Measurements from ENCODE around the gene STK11.
"Not testable (repeated sequence)": the region's sequence is repeated elsewhere in the genome, so short reads cannot be mapped to it uniquely, and the experiment has no call there.

Gene STK11

GRCh38 chr19:1237027-1237659 is 31.6 kb downstream of the STK11 start:
- DNase-seq (ENCODE audit: low read depth in 2 of 2), result no peak

GRCh38 chr19:1237754-1238368 is 32.3 kb downstream of the STK11 start, which contains the start of gene CBARP:
CBARP (minus strand) TSS chr19:1238005; CDS start chr19:1236100, 1,905 bp downstream.
- no peak for DNase-seq (ENCODE audit: low read depth in 2 of 2)

- no peak for DNase-seq (ENCODE audit: low read depth in 2 of 2)
These were observed 33.1 kb downstream of the STK11 start for GRCh38 chr19:1238369-1239303.

- DNase-seq (ENCODE audit: low read depth in 2 of 2), result no peak
These were observed 33.8 kb downstream of the STK11 start for GRCh38 chr19:1239420-1239795.

- DNase-seq (ENCODE audit: low read depth in 2 of 2), result peak; percentile 91 to 99
These were observed 34.5 kb downstream of the STK11 start for GRCh38 chr19:1239796-1240737.

- no peak for DNase-seq (ENCODE audit: low read depth in 2 of 2)
These were observed 35.3 kb downstream of the STK11 start for GRCh38 chr19:1240925-1241324.

GRCh38 chr19:1241417-1242095 is 36.0 kb downstream of the STK11 start, which contains the start of gene ATP5F1D:
ATP5F1D (plus strand) TSS chr19:1241751; CDS start chr19:1241851, 100 bp downstream.
- DNase-seq (ENCODE audit: low read depth in 2 of 2), result peak; percentile 92 to 99

GRCh38 chr19:1243768-1244692 is 38.5 kb downstream of the STK11 start:
- peak; percentile 73 to 79 for DNase-seq (ENCODE audit: low read depth in 2 of 2)

- DNase-seq (ENCODE audit: low read depth in 2 of 2), result no peak
These were observed 39.3 kb downstream of the STK11 start for GRCh38 chr19:1244693-1245451.

GRCh38 chr19:1245494-1246264 is 40.1 kb downstream of the STK11 start:
- no peak for DNase-seq (ENCODE audit: low read depth in 2 of 2)

- not testable (repeated sequence) for DNase-seq (ENCODE audit: low read depth in 2 of 2)
These were observed 40.9 kb downstream of the STK11 start for GRCh38 chr19:1246265-1247087.

GRCh38 chr19:1247748-1248138 is 42.2 kb downstream of the STK11 start:
- DNase-seq (ENCODE audit: low read depth in 2 of 2), result no peak

- DNase-seq (ENCODE audit: low read depth in 2 of 2), result peak in 1 of 2 donors; percentile 62
These were observed 42.7 kb downstream of the STK11 start, which contains the start of gene MIDN for GRCh38 chr19:1248139-1248785. MIDN (plus strand) TSS chr19:1248583; CDS start chr19:1250297, 1,714 bp downstream.

- DNase-seq (ENCODE audit: low read depth in 2 of 2), result peak; percentile 74 to 77
These were observed 43.3 kb downstream of the STK11 start for GRCh38 chr19:1248786-1249297.

- DNase-seq (ENCODE audit: low read depth in 2 of 2), result peak; percentile 92 to 94
These were observed 43.9 kb downstream of the STK11 start for GRCh38 chr19:1249298-1249989.

All from stimulated activated CD8-positive, alpha-beta memory T cell treated with anti-CD3 and anti-CD28 coated beads, Interleukin-15, amount 100 ng/mL, for 48 hours (primary cell).